WTC11 (cell line): ENCODE measurements around the gene CBFA2T3. TPM values are rescaled to one million over a fixed set of nuclear protein-coding genes. Genes with fewer than 3 reads are reported as not detected.

Experiments used
- ATAC-seq: fragments of 200-7000 bp; cut with Tn5 transposase; 2 replicates; pipeline ENCODE4 v1.10.0; 2021; ENCODE audit warnings: mild to moderate bottlenecking, moderate library complexity
- CTCF ChIA-PET: fragments of 300-600 bp; sonication (Branson Sonifier 250); formaldehyde crosslinking; loops from one replicate; lab custom pipeline; 2021; ENCODE audit warnings: antibody characterized with exemption; lab: Charles Lee
- POLR2A ChIA-PET: fragments of 350-600 bp; sonication (Branson Sonifier 250); formaldehyde crosslinking; loops from one replicate; lab custom pipeline; 2021; ENCODE audit warnings: antibody characterized with exemption; lab: Charles Lee
- DNase-seq: peaks from one replicate; pipeline ENCODE4 v3.0.0; 2021; ENCODE audit warnings: low spot score
- H3K27ac Mint-ChIP-seq: 2 replicates; pipeline ENCODE4 v1.8.0; 2021; ENCODE audit warnings: mixed read lengths
- H3K27me3 Mint-ChIP-seq: 2 replicates; pipeline ENCODE4 v1.8.0; 2021; ENCODE audit warnings: low read depth, mild to moderate bottlenecking, moderate library complexity, mixed read lengths
- H3K36me3 Mint-ChIP-seq: 2 replicates; pipeline ENCODE4 v1.8.0; 2021; ENCODE audit warnings: mixed read lengths
- H3K4me1 Mint-ChIP-seq: 2 replicates; pipeline ENCODE4 v1.8.0; 2022; ENCODE audit warnings: mixed read lengths
- H3K4me3 Mint-ChIP-seq: 2 replicates; pipeline ENCODE4 v1.8.0; 2021; ENCODE audit warnings: mild to moderate bottlenecking, moderate library complexity, mixed read lengths
- H3K9me3 Mint-ChIP-seq: 2 replicates; pipeline ENCODE4 v1.8.0; 2021; ENCODE audit warnings: mixed read lengths
- CBFB ChIP-seq: sonication (generic); formaldehyde crosslinking; IDR thresholded peaks from 2 replicates; pipeline ENCODE4 v1.8.1; 2022; ENCODE audit warnings: mild to moderate bottlenecking, low read depth, missing genetic modification reagents
- CDX4 ChIP-seq: fragments of 250-450 bp; sonication (Bioruptor Pico); IDR thresholded peaks from 2 replicates; pipeline ENCODE4 v1.9.0; 2021; ENCODE audit warnings: moderate library complexity, mild to moderate bottlenecking, inconsistent platforms, borderline replicate concordance
- CTCF ChIP-seq: fragments of 200-600 bp; IDR thresholded peaks from 2 replicates; pipeline ENCODE4 v1.8.0; 2022; ENCODE audit warnings: antibody characterized with exemption
- E2F5 ChIP-seq: sonication (generic); formaldehyde crosslinking; IDR thresholded peaks from 2 replicates; pipeline ENCODE4 v1.8.1; 2022; ENCODE audit warnings: mild to moderate bottlenecking, moderate library complexity, missing genetic modification reagents
- FOXK1 ChIP-seq: sonication (generic); formaldehyde crosslinking; IDR thresholded peaks from 2 replicates; pipeline ENCODE4 v1.8.0; 2022; ENCODE audit warnings: mild to moderate bottlenecking, moderate library complexity, missing genetic modification reagents
- GTF2I ChIP-seq: fragments of 250-450 bp; sonication (Bioruptor Pico); conservative IDR thresholded peaks from 2 replicates; pipeline ENCODE4 v1.4.0; 2021; ENCODE audit warnings: mild to moderate bottlenecking
- JUN ChIP-seq: sonication (generic); formaldehyde crosslinking; IDR thresholded peaks from 2 replicates; pipeline ENCODE4 v1.8.0; 2023; ENCODE audit warnings: mild to moderate bottlenecking, missing genetic modification reagents
- MXD4 ChIP-seq: fragments of 250-450 bp; sonication (Bioruptor Pico); IDR thresholded peaks from 2 replicates; pipeline ENCODE4 v1.8.0; 2021; ENCODE audit warnings: mild to moderate bottlenecking, moderate library complexity, borderline replicate concordance
- NFYB ChIP-seq: sonication (generic); formaldehyde crosslinking; conservative IDR thresholded peaks from 2 replicates; pipeline ENCODE4 v1.8.0; 2022; ENCODE audit warnings: low read depth, missing genetic modification reagents
- SMAD4 ChIP-seq: sonication (generic); formaldehyde crosslinking; IDR thresholded peaks from 2 replicates; pipeline ENCODE4 v1.8.0; 2022; ENCODE audit warnings: mild to moderate bottlenecking, missing genetic modification reagents
- SOX15 ChIP-seq: fragments of 250-450 bp; sonication (Bioruptor Pico); IDR thresholded peaks from 2 replicates; pipeline ENCODE4 v1.9.0; 2021; ENCODE audit warnings: mild to moderate bottlenecking
- TCF7 ChIP-seq: sonication (generic); formaldehyde crosslinking; IDR thresholded peaks from 2 replicates; pipeline ENCODE4 v1.8.0; 2022; ENCODE audit warnings: mild to moderate bottlenecking, low read depth, missing genetic modification reagents, moderate library complexity
- TP53 ChIP-seq: sonication (generic); formaldehyde crosslinking; IDR thresholded peaks from 2 replicates; pipeline ENCODE4 v1.8.1; 2023; ENCODE audit warnings: mild to moderate bottlenecking, missing genetic modification reagents
- USF1 ChIP-seq: sonication (generic); formaldehyde crosslinking; IDR thresholded peaks from 2 replicates; pipeline ENCODE4 v1.8.0; 2022; ENCODE audit warnings: mild to moderate bottlenecking, missing genetic modification reagents
- USF2 ChIP-seq: sonication (generic); formaldehyde crosslinking; IDR thresholded peaks from 2 replicates; pipeline ENCODE4 v1.8.1; 2023; ENCODE audit warnings: mild to moderate bottlenecking, missing genetic modification reagents, moderate library complexity
- ZMAT4 ChIP-seq: fragments of 250-450 bp; sonication (Bioruptor Pico); IDR thresholded peaks from 2 replicates; pipeline ENCODE4 v1.9.0; 2021; ENCODE audit warnings: mild to moderate bottlenecking
- ZNF219 ChIP-seq: sonication (generic); formaldehyde crosslinking; IDR thresholded peaks from 2 replicates; pipeline ENCODE4 v1.8.0; 2023; ENCODE audit warnings: missing genetic modification reagents, mild to moderate bottlenecking, borderline replicate concordance
- ZNF512 ChIP-seq: sonication (generic); formaldehyde crosslinking; IDR thresholded peaks from 2 replicates; pipeline ENCODE4 v1.8.1; 2022; ENCODE audit warnings: missing genetic modification reagents, borderline replicate concordance
- ZNF671 ChIP-seq: fragments of 250-450 bp; sonication (Bioruptor Pico); IDR thresholded peaks from 2 replicates; pipeline ENCODE4 v1.8.0; 2021; ENCODE audit warnings: mild to moderate bottlenecking
- ZSCAN18 ChIP-seq: fragments of 250-450 bp; sonication (Bioruptor Pico); IDR thresholded peaks from 2 replicates; pipeline ENCODE4 v2.1.2; 2022; ENCODE audit warnings: mild to moderate bottlenecking, moderate library complexity
- total RNA-seq: library from RNA; stranded (reverse); gene quantifications from 3 replicates; pipeline ENCODE4 v1.2.3, GENCODE V29; 2021

The CBFA2T3 gene
- total RNA-seq, 1 experiment from 2014 or later = 2.6 TPM

GRCh38 chr16:88951989-88952388 lies 25.0 kb downstream of the CBFA2T3 start (continued):
- TF ChIP-seq USF1 (CRISPR knock-in tag) (no peak), TP53 (CRISPR knock-in tag) (no peak), CTCF (no peak)

- H3K27me3 Mint-ChIP-seq = no peaks in the 10 kb centered on the region
- ChIA-PET POLR2A (no interaction called here), CTCF (no interaction called here)
- no peak for DNase-seq
- H3K9me3 Mint-ChIP-seq = no peaks in the 10 kb centered on the region
- 0 out of 2 replicates have a peak, but pooled peaks have one; percentile 26 for ATAC-seq
- H3K36me3 Mint-ChIP-seq = no peaks in the 10 kb centered on the region
- no peaks in the 10 kb centered on the region for H3K4me1 Mint-ChIP-seq
- TF ChIP-seq SMAD4 (CRISPR knock-in tag) (no peak), SOX15 (no peak), TCF7 (CRISPR knock-in tag) (no peak), NFYB (CRISPR knock-in tag) (peak; percentile 38; the same call in 1 of the 2 replicates), CBFB (CRISPR knock-in tag) (no peak), E2F5 (CRISPR knock-in tag) (no peak), CDX4 (no peak), JUN (CRISPR knock-in tag) (no peak), GTF2I (CRISPR knock-in tag) (no peak), USF2 (CRISPR knock-in tag) (peak; percentile 84), USF1 (CRISPR knock-in tag) (peak; percentile 69; the same call in 1 of the 2 replicates), ZMAT4 (CRISPR knock-in tag) (no peak)
- no peak overlapping the region for H3K4me3 Mint-ChIP-seq
- no peak overlapping the region for H3K27ac Mint-ChIP-seq
Observed at GRCh38 chr16:88951501-88951900, 25.5 kb downstream of the CBFA2T3 start.

GRCh38 chr16:88948781-88949490 lies 28.1 kb downstream of the CBFA2T3 start:
- Mint-ChIP-seq H3K27me3 (no peaks in the 10 kb centered on the region), H3K9me3 (no peaks in the 10 kb centered on the region), H3K36me3 (no peaks in the 10 kb centered on the region), H3K4me3 (no peak overlapping the region), H3K27ac (peak overlapping the region; percentile 21; the same call in 1 of the 2 replicates), H3K4me1 (no peaks in the 10 kb centered on the region)
- TF ChIP-seq ZNF512 (CRISPR knock-in tag) (no peak), MXD4 (no peak), ZSCAN18 (CRISPR knock-in tag) (no peak), ZNF219 (CRISPR knock-in tag) (no peak), ZNF671 (CRISPR knock-in tag) (no peak), FOXK1 (CRISPR knock-in tag) (no peak), GTF2I (CRISPR knock-in tag) (no peak)
- ATAC-seq (no peak), DNase-seq (no peak)
- CTCF ChIA-PET = interaction anchor here (1.3 kb wide), 1 partner anchor 218 kb away, joined by 3 read pairs; no protein-coding TSS in a partner anchor
- POLR2A ChIA-PET = no interaction called here
